SK-N-SH treated with all-trans-retinoic acid at 6 μM for 48 hours (cell line): ENCODE measurements around the gene USF3.

Experiments used
- ARNTL ChIP-seq: fragments of 450-650 bp; formaldehyde crosslinking; IDR thresholded peaks from 2 replicates; pipeline ENCODE4 v1.5.0; 2020; ENCODE audit warnings: low read depth, mild to moderate bottlenecking, moderate library complexity, borderline replicate concordance
- BACH2 ChIP-seq: fragments of 250-450 bp; sonication (Bioruptor Pico); IDR thresholded peaks from 2 replicates; pipeline ENCODE4 v1.9.0; 2021; ENCODE audit warnings: mild to moderate bottlenecking, borderline replicate concordance
- CSRNP3 ChIP-seq: fragments of 250-450 bp; sonication (Bioruptor Pico); IDR thresholded peaks from 2 replicates; pipeline ENCODE4 v1.5.1; 2021; ENCODE audit warnings: mild to moderate bottlenecking, moderate library complexity
- ISL1 ChIP-seq: fragments of 250-450 bp; sonication (Bioruptor Pico); IDR thresholded peaks from 2 replicates; pipeline ENCODE4 v2.1.2; 2022; ENCODE audit warnings: mild to moderate bottlenecking, moderate library complexity
- OSR1 ChIP-seq: fragments of 250-450 bp; sonication (Bioruptor Pico); IDR thresholded peaks from 2 replicates; pipeline ENCODE4 v1.8.0; 2022; ENCODE audit warnings: moderate library complexity, mild to moderate bottlenecking, inconsistent platforms
- PATZ1 ChIP-seq: fragments of 250-450 bp; sonication (Bioruptor Pico); IDR thresholded peaks from 2 replicates; pipeline ENCODE4 v1.8.0; 2020; ENCODE audit warnings: mild to moderate bottlenecking, moderate library complexity, borderline replicate concordance
- PPARA ChIP-seq: fragments of 250-450 bp; sonication (Bioruptor Pico); IDR thresholded peaks from 2 replicates; pipeline ENCODE4 v1.5.0; 2020; ENCODE audit warnings: mild to moderate bottlenecking, borderline replicate concordance
- ZC3H10 ChIP-seq: fragments of 250-450 bp; sonication (Bioruptor Pico); IDR thresholded peaks from 2 replicates; pipeline ENCODE4 v1.5.1; 2021; ENCODE audit warnings: mild to moderate bottlenecking, moderate library complexity
- ZFP3 ChIP-seq: fragments of 250-450 bp; sonication (Bioruptor Pico); IDR thresholded peaks from 2 replicates; pipeline ENCODE4 v1.5.0; 2020; ENCODE audit warnings: mild to moderate bottlenecking, moderate library complexity
- ZFP30 ChIP-seq: fragments of 450-650 bp; formaldehyde crosslinking; IDR thresholded peaks from 2 replicates; pipeline ENCODE4 v1.5.0; 2022; ENCODE audit warnings: mild to moderate bottlenecking, moderate library complexity
- ZNF70 ChIP-seq: fragments of 450-650 bp; formaldehyde crosslinking; IDR thresholded peaks from 2 replicates; pipeline ENCODE4 v1.5.0; 2020; ENCODE audit warnings: mild to moderate bottlenecking, moderate library complexity
- TF ChIP-seq, protein P1 (sequence below): fragments of 250-450 bp; sonication (Bioruptor Pico); IDR thresholded peaks from 2 replicates; pipeline ENCODE4 v1.8.0; 2021; ENCODE audit warnings: low read depth, mild to moderate bottlenecking, moderate library complexity, borderline replicate concordance
- TF ChIP-seq, protein P2 (sequence below): fragments of 250-450 bp; sonication (Bioruptor Pico); IDR thresholded peaks from 2 replicates; pipeline ENCODE4 v1.5.1; 2020; ENCODE audit warnings: low read depth, mild to moderate bottlenecking, moderate library complexity

- TF ChIP-seq PATZ1 (CRISPR knock-in tag) (no peak), ZFP30 (CRISPR knock-in tag) (no peak), OSR1 (CRISPR knock-in tag) (no peak), ISL1 (CRISPR knock-in tag) (no peak), PPARA (CRISPR knock-in tag) (no peak), BACH2 (no peak), ZFP3 (CRISPR knock-in tag) (no peak), ZC3H10 (CRISPR knock-in tag) (no peak), ARNTL (CRISPR knock-in tag) (no peak), ZNF70 (CRISPR knock-in tag) (no peak), CSRNP3 (CRISPR knock-in tag) (no peak)
- TF ChIP-seq, protein P1, sequence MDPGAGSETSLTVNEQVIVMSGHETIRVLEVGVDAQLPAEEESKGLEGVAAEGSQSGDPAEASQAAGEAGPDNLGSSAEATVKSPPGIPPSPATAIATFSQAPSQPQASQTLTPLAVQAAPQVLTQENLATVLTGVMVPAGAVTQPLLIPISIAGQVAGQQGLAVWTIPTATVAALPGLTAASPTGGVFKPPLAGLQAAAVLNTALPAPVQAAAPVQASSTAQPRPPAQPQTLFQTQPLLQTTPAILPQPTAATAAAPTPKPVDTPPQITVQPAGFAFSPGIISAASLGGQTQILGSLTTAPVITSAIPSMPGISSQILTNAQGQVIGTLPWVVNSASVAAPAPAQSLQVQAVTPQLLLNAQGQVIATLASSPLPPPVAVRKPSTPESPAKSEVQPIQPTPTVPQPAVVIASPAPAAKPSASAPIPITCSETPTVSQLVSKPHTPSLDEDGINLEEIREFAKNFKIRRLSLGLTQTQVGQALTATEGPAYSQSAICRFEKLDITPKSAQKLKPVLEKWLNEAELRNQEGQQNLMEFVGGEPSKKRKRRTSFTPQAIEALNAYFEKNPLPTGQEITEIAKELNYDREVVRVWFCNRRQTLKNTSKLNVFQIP (CRISPR knock-in tag), result no peak
- TF ChIP-seq, protein P2, sequence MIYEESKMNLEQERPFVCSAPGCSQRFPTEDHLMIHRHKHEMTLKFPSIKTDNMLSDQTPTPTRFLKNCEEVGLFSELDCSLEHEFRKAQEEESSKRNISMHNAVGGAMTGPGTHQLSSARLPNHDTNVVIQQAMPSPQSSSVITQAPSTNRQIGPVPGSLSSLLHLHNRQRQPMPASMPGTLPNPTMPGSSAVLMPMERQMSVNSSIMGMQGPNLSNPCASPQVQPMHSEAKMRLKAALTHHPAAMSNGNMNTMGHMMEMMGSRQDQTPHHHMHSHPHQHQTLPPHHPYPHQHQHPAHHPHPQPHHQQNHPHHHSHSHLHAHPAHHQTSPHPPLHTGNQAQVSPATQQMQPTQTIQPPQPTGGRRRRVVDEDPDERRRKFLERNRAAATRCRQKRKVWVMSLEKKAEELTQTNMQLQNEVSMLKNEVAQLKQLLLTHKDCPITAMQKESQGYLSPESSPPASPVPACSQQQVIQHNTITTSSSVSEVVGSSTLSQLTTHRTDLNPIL (CRISPR knock-in tag), result no peak
These were observed 58.7 kb downstream of the USF3 start for GRCh38 chr3:113637756-113638155.
